GM18520 (cell line): ENCODE measurements around the gene SMCO1.
"Not testable (repeated sequence)": the region's sequence is repeated elsewhere in the genome, so short reads cannot be mapped to it uniquely, and the experiment has no call there.

ENCODE experiments used
- ATAC-seq: cut with Tn5 transposase; IDR thresholded peaks from one replicate; pipeline ENCODE4 v1.9.1; 2021; ENCODE audit not compliant: unreplicated experiment

The SMCO1 gene

DNA sequence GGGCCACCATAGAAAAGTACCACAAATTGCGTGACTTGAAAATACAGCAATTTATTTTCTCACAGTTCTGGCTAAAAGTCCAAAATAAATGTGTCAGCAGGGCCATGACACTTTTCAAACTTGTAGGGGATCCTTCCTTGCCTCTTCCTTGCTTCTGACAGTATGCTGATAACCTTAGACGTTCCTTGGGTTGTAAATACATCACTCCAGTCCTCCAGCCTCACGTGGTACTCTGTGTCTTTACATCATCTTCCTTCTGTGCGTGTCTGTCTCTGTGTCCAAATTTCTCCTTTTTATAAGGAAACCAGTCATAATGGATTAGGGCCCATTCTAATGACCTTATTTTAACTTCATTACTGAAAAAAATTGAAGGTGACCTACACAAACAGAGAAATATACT lies 19.0 kb downstream of the SMCO1 start:
- no peak for ATAC-seq

DNA sequence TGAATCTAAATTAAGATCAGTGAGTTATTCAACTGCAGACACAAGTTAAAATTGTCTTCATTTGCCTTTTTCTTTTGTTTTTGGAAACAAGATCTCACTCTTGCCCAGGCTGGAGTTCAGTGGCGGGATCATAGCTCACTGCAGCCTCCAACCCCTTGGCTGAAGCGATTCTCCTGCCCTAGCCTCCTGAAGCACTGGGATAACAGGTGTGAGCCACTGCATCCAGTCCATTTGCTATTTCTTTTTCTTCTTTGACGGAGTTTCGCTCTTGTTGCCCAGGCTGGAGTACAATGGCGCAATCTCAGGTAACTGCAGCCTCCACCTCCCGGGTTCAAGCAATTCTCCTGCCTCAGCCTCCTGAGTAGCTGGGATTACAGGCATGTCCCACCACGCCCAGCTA lies 21.9 kb downstream of the SMCO1 start:
- ATAC-seq = no peak

GRCh38 chr3:196492080-196492479 lies 23.1 kb downstream of the SMCO1 start:
- ATAC-seq = no peak

DNA sequence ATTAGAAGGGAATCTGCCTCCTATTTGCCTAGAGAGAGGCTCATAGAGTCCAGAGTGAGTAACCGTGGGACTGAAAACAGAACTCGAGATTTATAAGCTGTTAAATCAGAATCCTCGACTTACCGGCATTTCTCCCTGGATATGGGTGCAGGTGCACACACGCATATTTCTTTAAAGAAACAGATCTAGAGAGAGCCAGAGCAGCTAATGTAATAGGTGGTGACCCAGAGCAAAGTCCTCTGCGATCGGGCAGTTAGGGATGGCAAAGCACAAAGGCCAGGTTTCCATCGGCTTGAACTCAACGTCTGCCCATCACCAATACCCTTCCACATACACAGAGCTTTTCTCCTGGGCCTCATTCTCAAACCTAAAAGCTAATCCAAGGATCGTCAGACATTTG lies 25.4 kb downstream of the SMCO1 start:
- ATAC-seq = no peak

DNA sequence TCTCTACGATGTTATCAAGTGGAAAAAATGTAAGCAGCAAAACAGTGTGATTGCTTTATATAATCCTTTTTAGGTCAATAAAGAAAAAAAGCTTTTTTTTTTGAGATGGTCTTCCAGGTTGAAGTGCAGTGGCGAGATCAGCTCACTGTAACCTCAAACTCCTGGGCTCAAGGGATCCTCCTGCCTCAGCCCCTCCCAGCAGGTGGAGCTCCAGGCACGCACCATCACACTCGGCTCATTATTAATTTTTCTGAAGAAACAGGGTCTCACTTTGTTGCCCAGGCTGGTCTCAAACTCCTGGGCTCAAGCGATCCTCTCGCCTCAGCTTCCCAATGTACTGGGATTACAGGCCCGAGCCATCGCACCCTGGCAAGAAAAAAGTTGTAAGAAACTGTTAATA lies 28.9 kb downstream of the SMCO1 start:
- ATAC-seq = no peak

- ATAC-seq = no peak
Observed at GRCh38 chr3:196477678-196478077, 37.5 kb downstream of the SMCO1 start.

DNA sequence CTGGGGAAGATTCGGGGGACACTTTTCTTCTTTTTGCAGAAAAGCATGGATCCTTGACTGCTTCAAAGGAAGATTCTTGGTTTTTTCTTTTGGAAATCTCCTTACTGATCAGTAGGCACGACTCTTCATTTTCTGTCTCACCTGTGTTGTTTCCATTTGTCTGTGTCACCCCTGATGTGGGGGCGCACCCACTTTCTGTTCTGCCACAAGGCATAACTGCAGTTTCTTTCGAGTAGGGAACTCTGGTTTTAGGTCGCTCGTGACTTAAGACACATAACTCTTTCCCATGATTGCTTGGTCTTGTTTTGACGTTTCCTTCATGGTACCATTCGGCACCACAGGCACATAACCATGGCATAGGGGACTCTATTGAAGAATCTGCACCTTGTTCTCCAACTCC lies 42.9 kb downstream of the SMCO1 start:
- ATAC-seq = no peak

DNA sequence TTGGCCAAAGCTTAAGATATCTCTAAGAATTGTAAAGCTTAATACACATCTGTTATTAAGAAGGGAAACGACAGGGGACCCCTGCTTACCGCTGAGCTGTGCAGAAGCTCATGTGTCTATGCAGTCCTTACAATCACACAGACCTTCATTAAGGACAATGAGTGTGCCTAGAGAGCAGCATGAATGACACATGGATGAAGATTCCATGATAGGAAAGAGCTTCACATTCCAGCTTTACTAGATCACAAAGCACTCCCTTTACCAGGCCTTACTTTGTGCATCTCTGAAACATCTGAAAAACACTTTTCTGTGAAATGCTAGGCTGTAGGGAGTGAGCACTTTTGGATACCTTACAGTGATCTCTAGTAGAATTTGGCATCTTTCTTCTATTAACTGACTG lies 43.6 kb downstream of the SMCO1 start:
- ATAC-seq = no peak

DNA sequence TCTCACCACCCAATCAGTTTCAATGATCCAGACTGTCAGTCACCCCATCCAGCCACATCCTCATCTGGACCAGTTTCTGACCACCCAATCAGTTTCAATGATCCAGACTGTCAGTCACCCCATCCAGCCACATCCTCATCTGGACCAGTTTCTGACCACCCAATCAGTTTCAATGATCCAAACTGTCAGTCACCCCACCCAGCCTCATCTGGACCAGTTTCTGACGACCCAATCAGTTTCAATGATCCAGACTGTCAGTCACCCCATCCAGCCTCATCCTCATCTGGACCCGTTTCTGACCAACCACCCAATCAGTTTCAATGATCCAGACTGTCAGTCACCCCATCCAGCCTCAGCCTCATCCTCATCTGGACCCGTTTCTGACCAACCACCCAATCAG lies 45.0 kb downstream of the SMCO1 start:
- not testable (repeated sequence) for ATAC-seq

DNA sequence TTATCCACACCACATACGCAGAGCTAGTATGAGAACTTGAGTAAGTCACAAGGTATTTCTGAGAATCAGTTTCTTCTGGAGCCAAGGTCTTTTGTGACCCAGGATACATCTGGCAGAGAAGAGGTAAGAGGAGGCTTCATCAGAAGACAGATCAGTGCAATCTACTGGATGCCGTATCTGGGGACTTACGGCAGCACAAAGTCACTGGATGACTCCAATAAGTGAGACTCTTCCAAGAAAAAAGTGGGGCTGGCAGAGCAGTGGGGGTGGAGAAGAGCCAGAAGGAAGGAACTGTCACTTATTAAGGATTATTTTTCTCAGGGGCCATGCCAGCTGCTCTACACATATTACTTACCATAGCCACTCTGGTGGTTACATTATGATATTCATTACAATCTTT lies 51.3 kb downstream of the SMCO1 start:
- no peak for ATAC-seq

DNA sequence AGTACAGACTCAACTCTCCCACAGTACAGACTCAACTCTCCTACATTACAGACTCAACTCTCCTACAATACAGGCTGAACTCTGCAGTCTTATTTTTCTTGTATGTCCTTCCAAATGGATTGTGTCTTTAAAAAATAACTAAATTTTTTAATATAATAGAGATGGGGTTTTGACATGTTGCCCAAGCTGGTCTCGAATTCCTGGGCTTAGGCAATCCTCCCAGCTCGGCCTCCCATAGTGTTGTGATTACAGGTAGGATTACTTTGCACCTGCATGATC lies 51.7 kb downstream of the SMCO1 start:
- no peak for ATAC-seq

DNA sequence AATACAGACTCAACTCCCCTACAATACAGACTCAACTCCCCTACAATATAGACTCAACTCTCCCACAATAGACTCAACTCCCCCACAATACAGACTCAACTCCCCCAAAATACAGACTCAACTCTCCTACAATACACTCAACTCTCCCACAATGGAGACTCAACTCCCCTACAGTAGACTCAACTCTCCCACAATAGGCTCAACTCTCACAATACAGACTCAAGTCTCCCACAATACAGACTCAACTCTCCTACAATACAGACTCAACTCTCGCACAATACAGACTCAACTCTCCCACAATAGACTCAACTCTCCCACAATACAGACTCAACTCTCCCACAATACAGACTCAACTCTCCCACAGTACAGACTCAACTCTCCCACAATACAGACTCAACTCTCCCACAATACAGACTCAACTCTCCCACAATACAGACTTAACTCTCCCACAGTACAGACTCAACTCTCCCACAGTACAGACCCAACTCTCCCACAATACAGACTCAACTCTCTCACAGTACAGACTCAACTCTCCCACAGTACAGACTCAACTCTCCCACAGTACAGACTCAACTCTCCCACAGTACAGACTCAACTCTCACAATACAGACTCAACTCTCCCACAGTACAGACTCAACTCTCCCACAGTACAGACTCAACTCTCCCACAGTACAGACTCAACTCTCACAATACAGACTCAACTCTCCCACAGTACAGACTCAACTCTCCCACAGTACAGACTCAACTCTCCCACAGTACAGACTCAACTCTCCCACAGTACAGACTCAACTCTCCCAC lies 52.3 kb downstream of the SMCO1 start:
- not testable (repeated sequence) for ATAC-seq

DNA sequence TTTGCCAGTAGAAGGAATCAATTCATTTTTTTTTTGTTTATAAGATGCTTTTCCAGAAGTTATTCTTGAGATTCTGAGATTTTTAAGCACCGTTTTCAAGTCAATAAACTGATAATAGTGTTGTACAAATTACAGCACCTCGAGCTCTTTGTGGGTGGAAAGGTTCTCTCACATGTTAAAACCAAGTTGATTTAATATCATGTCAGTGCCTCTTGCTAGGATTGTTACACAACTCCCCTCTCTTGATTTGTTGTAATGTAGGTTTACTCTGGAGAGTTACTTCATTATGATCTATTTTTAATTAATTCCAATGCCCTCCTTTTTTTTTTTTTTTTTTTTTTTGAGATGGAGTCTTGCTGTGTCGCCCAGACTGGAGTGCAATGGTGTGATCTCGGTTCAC lies 57.1 kb downstream of the SMCO1 start:
- no peak for ATAC-seq

DNA sequence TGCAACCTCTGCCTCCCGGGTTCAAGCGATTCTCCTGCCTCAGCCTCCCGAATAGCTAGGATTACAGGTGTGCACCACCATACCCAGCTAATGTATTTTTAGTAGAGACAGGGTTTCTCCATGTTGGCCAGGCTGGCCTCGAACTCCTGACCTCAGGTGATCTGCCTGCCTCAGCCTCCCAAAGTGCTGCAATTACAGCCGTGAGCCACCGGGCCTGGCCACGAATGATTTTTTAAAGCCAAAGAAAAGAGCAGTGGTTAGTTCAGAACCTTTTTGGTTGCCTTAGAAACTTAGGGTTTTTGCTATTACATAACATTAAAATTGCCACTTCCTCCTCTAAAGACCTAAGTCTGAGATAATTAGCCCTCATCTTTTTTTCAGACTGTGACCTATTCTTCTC lies 57.7 kb downstream of the SMCO1 start:
- ATAC-seq = not testable (repeated sequence)
